ENCODE results near the gene PCNX1.

The PCNX1 gene

GRCh38 chr14:71048393-71048792 lies 141.1 kb downstream of the PCNX1 start:
- Histone ChIP-seq H3K27ac (replicated peaks) (no peak overlapping the region), H3K27me3 (ENCODE audit: insufficient read depth, poor library complexity, severe bottlenecking) (no peaks in the 10 kb centered on the region), H3K4me3 (replicated peaks; ENCODE audit: insufficient read depth, low read length) (no peak overlapping the region)
- DNase-seq (ENCODE audit: low read depth in 1 of 2, low spot score in 1 of 2), result no peak
- TF ChIP-seq SPI1 (IDR thresholded peaks at IDR 0.05; ENCODE audit: borderline replicate concordance, low read depth) (no peak), REST (IDR thresholded peaks at IDR 0.05; ENCODE audit: insufficient replicate concordance, low read depth) (no peak), GABPA (IDR thresholded peaks at IDR 0.05; ENCODE audit: low read depth) (no peak), CTCF (IDR thresholded peaks at IDR 0.05; ENCODE audit: insufficient read depth, low read length) (no peak), POLR2AphosphoS5 (IDR thresholded peaks at IDR 0.05; ENCODE audit: low read depth) (no peak)

GRCh38 chr14:71049435-71050133 lies 142.3 kb downstream of the PCNX1 start:
- Histone ChIP-seq H3K4me3 (replicated peaks; ENCODE audit: insufficient read depth, low read length) (no peak overlapping the region), H3K27me3 (ENCODE audit: insufficient read depth, poor library complexity, severe bottlenecking) (no peaks in the 10 kb centered on the region), H3K27ac (replicated peaks) (no peak overlapping the region)
- DNase-seq (ENCODE audit: low read depth in 1 of 2, low spot score in 1 of 2), result no peak
- TF ChIP-seq SPI1 (IDR thresholded peaks at IDR 0.05; ENCODE audit: borderline replicate concordance, low read depth) (no peak), REST (IDR thresholded peaks at IDR 0.05; ENCODE audit: insufficient replicate concordance, low read depth) (no peak), POLR2AphosphoS5 (IDR thresholded peaks at IDR 0.05; ENCODE audit: low read depth) (no peak), GABPA (IDR thresholded peaks at IDR 0.05; ENCODE audit: low read depth) (no peak), CTCF (IDR thresholded peaks at IDR 0.05; ENCODE audit: insufficient read depth, low read length) (no peak)

GRCh38 chr14:71050227-71050823 lies 143.1 kb downstream of the PCNX1 start:
- TF ChIP-seq SPI1 (IDR thresholded peaks at IDR 0.05; ENCODE audit: borderline replicate concordance, low read depth) (no peak), REST (IDR thresholded peaks at IDR 0.05; ENCODE audit: insufficient replicate concordance, low read depth) (no peak), POLR2AphosphoS5 (IDR thresholded peaks at IDR 0.05; ENCODE audit: low read depth) (no peak), CTCF (IDR thresholded peaks at IDR 0.05; ENCODE audit: insufficient read depth, low read length) (no peak)
- DNase-seq (ENCODE audit: low read depth in 1 of 2, low spot score in 1 of 2), result no peak
- no peak overlapping the region for H3K27ac ChIP-seq (replicated peaks)
- no peaks in the 10 kb centered on the region for H3K27me3 ChIP-seq (ENCODE audit: insufficient read depth, poor library complexity, severe bottlenecking)
- H3K4me3 ChIP-seq (replicated peaks; ENCODE audit: insufficient read depth, low read length), result no peak overlapping the region
